ENCODE data around the gene VPREB3.

Gene VPREB3

GRCh38 chr22:23722724-23723123 lies 31.5 kb downstream of the VPREB3 start:
- DNase-seq = no peak

GRCh38 chr22:23722160-23722559 lies 32.1 kb downstream of the VPREB3 start:
- DNase-seq = no peak

GRCh38 chr22:23720855-23721254 lies 33.4 kb downstream of the VPREB3 start:
- DNase-seq = no peak

GRCh38 chr22:23718371-23719165 lies 35.7 kb downstream of the VPREB3 start:
- no peak for DNase-seq

- DNase-seq = peak; percentile 37
These were observed 37.1 kb downstream of the VPREB3 start for GRCh38 chr22:23716811-23717801.

- no peak for DNase-seq
These were observed 38.3 kb downstream of the VPREB3 start for GRCh38 chr22:23715806-23716375.

- no peak for DNase-seq
These were observed 39.3 kb downstream of the VPREB3 start for GRCh38 chr22:23714596-23715578.

GRCh38 chr22:23713696-23714595 lies 40.3 kb downstream of the VPREB3 start:
- DNase-seq = no peak

- DNase-seq = no peak
These were observed 42.0 kb downstream of the VPREB3 start for GRCh38 chr22:23712256-23712655.

- DNase-seq = no peak
These were observed 45.1 kb downstream of the VPREB3 start for GRCh38 chr22:23709107-23709506.

- DNase-seq = no peak
These were observed 46.0 kb downstream of the VPREB3 start for GRCh38 chr22:23708270-23708669.

- no peak for DNase-seq
These were observed 48.9 kb downstream of the VPREB3 start for GRCh38 chr22:23705358-23705757.

GRCh38 chr22:23704829-23705228 lies 49.4 kb downstream of the VPREB3 start:
- no peak for DNase-seq

GRCh38 chr22:23704062-23704461 lies 50.2 kb downstream of the VPREB3 start:
- no peak for DNase-seq
